Measurements from ENCODE around the gene OAT. TPM values are rescaled to one million over a fixed set of nuclear protein-coding genes. Genes with fewer than 3 reads are reported as not detected.
A peak's percentile ranks its signal among the peaks of the same experiment; 100 is the strongest.

OAT gene
- total and polyA plus RNA-seq, 4 donors: 25.1 to 255 (median 69.1) TPM

- Histone ChIP-seq H3K9ac (ENCODE audit: low read depth in 1 of 2, low read length in 2 of 2) (no peak overlapping the region), H3K27me3 (ENCODE audit: control insufficient read depth in 4 of 4, insufficient read depth in 4 of 4, low read length in 3 of 4) (no peaks in the 10 kb centered on the region), H3K9me3 (ENCODE audit: control insufficient read depth in 4 of 4, low read length in 3 of 4) (no peaks in the 10 kb centered on the region), H3K4me1 (ENCODE audit: control insufficient read depth in 4 of 4, insufficient read depth in 4 of 4, low read length in 3 of 4) (peaks cover 20 to 61% (median 50%) of the 10 kb centered on the region in 4 donors), H3K27ac (ENCODE audit: low read depth in 1 of 2, low read length in 2 of 2) (no peak overlapping the region), H3K36me3 (ENCODE audit: control insufficient read depth in 4 of 4, insufficient read depth in 3 of 4, low read depth in 1 of 4, low read length in 3 of 4) (no peaks in the 10 kb centered on the region), H3K4me3 (ENCODE audit: low read depth in 1 of 3, low read length in 3 of 3) (no peak overlapping the region)
- no peak for DNase-seq (ENCODE audit: low spot score)
- 60% methylated on average over 9 of the region's 9 CpGs for WGBS
- TF ChIP-seq YY1 (IDR thresholded peaks at IDR 0.05) (no peak), HNF4A (conservative IDR thresholded peaks at IDR 0.05) (peak; percentile 23 to 50), RXRA (IDR thresholded peaks at IDR 0.05) (peak in 1 of 2 donors; percentile 13)
Observed at GRCh38 chr10:124464028-124464965, 45.6 kb upstream of the OAT start.

DNA sequence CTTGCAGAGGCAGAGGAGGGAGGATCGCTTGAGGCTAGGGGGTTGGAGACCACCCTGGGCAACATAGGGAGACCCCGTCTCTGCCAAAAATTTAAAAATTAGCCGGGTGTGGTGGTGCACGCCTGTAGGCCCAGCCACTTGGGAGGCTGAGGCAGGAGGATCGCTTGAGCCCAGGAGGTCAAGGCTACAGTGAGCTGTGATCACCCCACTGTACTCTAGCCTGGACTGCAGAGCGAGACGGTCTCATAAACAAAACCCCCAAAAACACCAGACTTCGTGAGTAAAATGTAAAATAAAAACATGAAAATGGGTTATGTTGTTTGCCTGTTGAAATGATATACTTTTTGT is 43.6 kb upstream of the OAT start:
- peak overlapping the region in 1 of 2 donors; percentile 90 for H3K27ac ChIP-seq (ENCODE audit: low read depth in 1 of 2, low read length in 2 of 2)
- H3K36me3 ChIP-seq (ENCODE audit: control insufficient read depth in 4 of 4, insufficient read depth in 3 of 4, low read depth in 1 of 4, low read length in 3 of 4): no peaks in the 10 kb centered on the region
- peaks cover 8 to 41% (median 30%) of the 10 kb centered on the region in 4 donors for H3K4me1 ChIP-seq (ENCODE audit: control insufficient read depth in 4 of 4, insufficient read depth in 4 of 4, low read length in 3 of 4)
- 80% methylated on average over 8 of the region's 8 CpGs for WGBS
- no peaks in the 10 kb centered on the region for H3K9me3 ChIP-seq (ENCODE audit: control insufficient read depth in 4 of 4, low read length in 3 of 4)
- H3K4me3 ChIP-seq (ENCODE audit: low read depth in 1 of 3, low read length in 3 of 3): peak overlapping the region; percentile 64 to 94 (median 80)
- no peak for DNase-seq (ENCODE audit: low spot score)
- no peaks in the 10 kb centered on the region for H3K27me3 ChIP-seq (ENCODE audit: control insufficient read depth in 4 of 4, insufficient read depth in 4 of 4, low read length in 3 of 4)
- TF ChIP-seq HNF4A (conservative IDR thresholded peaks at IDR 0.05) (no peak), MAX (IDR thresholded peaks at IDR 0.05) (no peak), YY1 (IDR thresholded peaks at IDR 0.05) (no peak), GABPA (IDR thresholded peaks at IDR 0.05 in 1 of 2, conservative IDR thresholded peaks at IDR 0.05 in 1 of 2) (no peak), TAF1 (conservative IDR thresholded peaks at IDR 0.05) (no peak), RAD21 (IDR thresholded peaks at IDR 0.05) (no peak), HNF4G (IDR thresholded peaks at IDR 0.05) (no peak), FOXA2 (IDR thresholded peaks at IDR 0.05) (no peak), ATF3 (IDR thresholded peaks at IDR 0.05) (no peak), REST (IDR thresholded peaks at IDR 0.05) (no peak), RXRA (IDR thresholded peaks at IDR 0.05) (no peak), EGR1 (IDR thresholded peaks at IDR 0.05; ENCODE audit: low read depth in 2 of 2) (no peak), FOXA1 (IDR thresholded peaks at IDR 0.05) (no peak), SP1 (IDR thresholded peaks at IDR 0.05) (no peak), NR2F2 (IDR thresholded peaks at IDR 0.05) (no peak)
- TF ChIP-seq, protein P1, sequence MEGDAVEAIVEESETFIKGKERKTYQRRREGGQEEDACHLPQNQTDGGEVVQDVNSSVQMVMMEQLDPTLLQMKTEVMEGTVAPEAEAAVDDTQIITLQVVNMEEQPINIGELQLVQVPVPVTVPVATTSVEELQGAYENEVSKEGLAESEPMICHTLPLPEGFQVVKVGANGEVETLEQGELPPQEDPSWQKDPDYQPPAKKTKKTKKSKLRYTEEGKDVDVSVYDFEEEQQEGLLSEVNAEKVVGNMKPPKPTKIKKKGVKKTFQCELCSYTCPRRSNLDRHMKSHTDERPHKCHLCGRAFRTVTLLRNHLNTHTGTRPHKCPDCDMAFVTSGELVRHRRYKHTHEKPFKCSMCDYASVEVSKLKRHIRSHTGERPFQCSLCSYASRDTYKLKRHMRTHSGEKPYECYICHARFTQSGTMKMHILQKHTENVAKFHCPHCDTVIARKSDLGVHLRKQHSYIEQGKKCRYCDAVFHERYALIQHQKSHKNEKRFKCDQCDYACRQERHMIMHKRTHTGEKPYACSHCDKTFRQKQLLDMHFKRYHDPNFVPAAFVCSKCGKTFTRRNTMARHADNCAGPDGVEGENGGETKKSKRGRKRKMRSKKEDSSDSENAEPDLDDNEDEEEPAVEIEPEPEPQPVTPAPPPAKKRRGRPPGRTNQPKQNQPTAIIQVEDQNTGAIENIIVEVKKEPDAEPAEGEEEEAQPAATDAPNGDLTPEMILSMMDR (IDR thresholded peaks at IDR 0.05; ENCODE audit: low read depth, low read length, missing input control): no peak
- TF ChIP-seq, protein P2, sequence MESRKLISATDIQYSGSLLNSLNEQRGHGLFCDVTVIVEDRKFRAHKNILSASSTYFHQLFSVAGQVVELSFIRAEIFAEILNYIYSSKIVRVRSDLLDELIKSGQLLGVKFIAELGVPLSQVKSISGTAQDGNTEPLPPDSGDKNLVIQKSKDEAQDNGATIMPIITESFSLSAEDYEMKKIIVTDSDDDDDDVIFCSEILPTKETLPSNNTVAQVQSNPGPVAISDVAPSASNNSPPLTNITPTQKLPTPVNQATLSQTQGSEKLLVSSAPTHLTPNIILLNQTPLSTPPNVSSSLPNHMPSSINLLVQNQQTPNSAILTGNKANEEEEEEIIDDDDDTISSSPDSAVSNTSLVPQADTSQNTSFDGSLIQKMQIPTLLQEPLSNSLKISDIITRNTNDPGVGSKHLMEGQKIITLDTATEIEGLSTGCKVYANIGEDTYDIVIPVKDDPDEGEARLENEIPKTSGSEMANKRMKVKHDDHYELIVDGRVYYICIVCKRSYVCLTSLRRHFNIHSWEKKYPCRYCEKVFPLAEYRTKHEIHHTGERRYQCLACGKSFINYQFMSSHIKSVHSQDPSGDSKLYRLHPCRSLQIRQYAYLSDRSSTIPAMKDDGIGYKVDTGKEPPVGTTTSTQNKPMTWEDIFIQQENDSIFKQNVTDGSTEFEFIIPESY (IDR thresholded peaks at IDR 0.05): no peak
- no peak overlapping the region for H3K9ac ChIP-seq (ENCODE audit: low read depth in 1 of 2, low read length in 2 of 2)
